ENCODE data around the gene SLC6A9.

SLC6A9 gene

DNA sequence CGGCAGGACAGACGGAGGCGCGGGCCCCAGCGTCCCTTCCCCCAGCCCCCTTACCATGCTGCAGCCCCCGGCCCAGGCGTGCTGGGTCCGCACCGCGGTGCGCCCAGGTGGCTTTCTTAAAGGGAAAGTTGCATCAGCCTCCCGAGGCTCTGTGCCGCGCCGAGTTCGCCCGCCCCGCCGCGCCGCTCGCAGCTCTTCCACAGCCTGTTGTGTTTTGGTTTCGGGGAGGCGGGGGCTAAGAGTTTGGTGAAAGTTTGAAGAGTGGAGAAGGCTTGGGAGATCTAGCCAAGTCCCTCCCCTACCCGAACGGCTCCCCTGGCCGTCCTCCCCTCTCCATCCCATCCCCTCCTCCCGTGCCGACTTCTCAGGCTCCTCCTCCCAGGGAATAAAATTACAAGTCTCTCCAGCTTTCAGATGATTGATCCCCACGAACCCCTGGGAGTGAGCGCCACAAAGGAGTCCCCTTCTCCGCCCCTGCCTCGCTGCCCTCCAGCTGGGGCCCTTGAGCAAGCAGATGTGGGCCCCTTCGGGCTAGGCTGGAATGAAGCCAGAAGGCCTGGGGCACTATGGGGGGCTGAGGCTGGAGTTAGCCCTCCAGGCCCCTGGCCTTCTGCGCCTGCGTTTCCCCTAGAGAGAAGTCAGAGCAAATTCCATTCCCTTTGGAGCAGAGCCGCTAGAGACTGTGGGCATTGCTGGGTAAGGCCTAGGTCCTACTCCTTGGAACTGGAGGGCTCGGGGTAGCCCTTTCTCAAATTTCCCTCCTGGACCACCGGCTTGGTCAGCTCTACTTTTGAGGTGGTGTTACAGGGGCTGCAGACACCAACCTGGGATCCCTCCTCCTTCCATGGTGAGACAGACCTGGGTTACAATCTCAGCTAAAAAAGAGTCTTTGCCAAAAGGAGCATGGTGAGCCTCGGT, at the start of gene SLC6A9:
SLC6A9 (minus strand) TSS at position 211 of the 918 bp plus-strand sequence. CDS start 7,185 bp downstream, outside the sequence.
- Mint-ChIP-seq H3K36me3 (peaks cover 4% of the 10 kb centered on the region), H3K4me1 (peaks cover 25% of the 10 kb centered on the region), H3K9me3 (no peaks in the 10 kb centered on the region), H3K27me3 (no peaks in the 10 kb centered on the region), H3K4me3 (peak within 1 kb of the TSS; percentile 89), H3K27ac (peak within 1 kb of the TSS; percentile 92)

DNA sequence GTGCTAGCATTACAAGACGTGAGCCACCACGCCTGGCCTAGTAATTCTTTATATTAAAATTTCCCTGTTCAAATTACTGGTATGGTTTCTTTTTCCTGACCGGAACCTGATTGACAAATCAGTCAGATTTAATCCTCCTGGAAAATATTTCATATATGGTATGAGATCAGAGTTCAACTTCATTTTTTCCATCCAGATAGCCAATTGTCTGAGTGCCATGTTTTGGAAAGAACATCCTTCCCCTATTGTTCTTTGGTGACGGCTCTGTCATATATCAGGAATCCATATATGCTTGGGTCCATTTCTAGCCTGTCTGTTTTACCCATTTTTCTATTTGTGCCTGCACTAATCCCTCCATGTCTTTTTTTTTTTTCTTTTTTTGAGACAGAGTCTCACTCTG, 48.3 kb upstream of the SLC6A9 start:
- Mint-ChIP-seq H3K27ac (no peak overlapping the region), H3K36me3 (no peaks in the 10 kb centered on the region), H3K27me3 (peaks cover 9% of the 10 kb centered on the region), H3K4me3 (no peak overlapping the region), H3K4me1 (no peaks in the 10 kb centered on the region), H3K9me3 (no peaks in the 10 kb centered on the region)

- Mint-ChIP-seq H3K27ac (no peak overlapping the region), H3K27me3 (peaks cover 6% of the 10 kb centered on the region), H3K4me1 (no peaks in the 10 kb centered on the region), H3K4me3 (no peak overlapping the region), H3K9me3 (no peaks in the 10 kb centered on the region), H3K36me3 (no peaks in the 10 kb centered on the region)
Observed at GRCh38 chr1:44078104-44078503, 46.8 kb upstream of the SLC6A9 start.

GRCh38 chr1:44077421-44077820, 46.2 kb upstream of the SLC6A9 start:
- no peaks in the 10 kb centered on the region for H3K9me3 Mint-ChIP-seq
- no peaks in the 10 kb centered on the region for H3K4me1 Mint-ChIP-seq

GRCh38 chr1:44076066-44076465, 44.8 kb upstream of the SLC6A9 start:
- Mint-ChIP-seq H3K4me1 (peaks cover 3% of the 10 kb centered on the region), H3K27me3 (peaks cover 5% of the 10 kb centered on the region), H3K36me3 (peaks cover 2% of the 10 kb centered on the region), H3K4me3 (no peak overlapping the region), H3K27ac (no peak overlapping the region), H3K9me3 (no peaks in the 10 kb centered on the region)

More at GRCh38 chr1:44077421-44077820, 46.2 kb upstream of the SLC6A9 start:
- Mint-ChIP-seq H3K36me3 (no peaks in the 10 kb centered on the region), H3K27ac (no peak overlapping the region), H3K27me3 (peaks cover 4% of the 10 kb centered on the region), H3K4me3 (no peak overlapping the region)

- H3K4me3 Mint-ChIP-seq: no peak overlapping the region
- peaks cover 3% of the 10 kb centered on the region for H3K4me1 Mint-ChIP-seq
- H3K27ac Mint-ChIP-seq: no peak overlapping the region
- H3K27me3 Mint-ChIP-seq: peaks cover 10% of the 10 kb centered on the region
- no peaks in the 10 kb centered on the region for H3K9me3 Mint-ChIP-seq
- peaks cover 2% of the 10 kb centered on the region for H3K36me3 Mint-ChIP-seq
Observed at GRCh38 chr1:44074415-44074814, 43.2 kb upstream of the SLC6A9 start.

DNA sequence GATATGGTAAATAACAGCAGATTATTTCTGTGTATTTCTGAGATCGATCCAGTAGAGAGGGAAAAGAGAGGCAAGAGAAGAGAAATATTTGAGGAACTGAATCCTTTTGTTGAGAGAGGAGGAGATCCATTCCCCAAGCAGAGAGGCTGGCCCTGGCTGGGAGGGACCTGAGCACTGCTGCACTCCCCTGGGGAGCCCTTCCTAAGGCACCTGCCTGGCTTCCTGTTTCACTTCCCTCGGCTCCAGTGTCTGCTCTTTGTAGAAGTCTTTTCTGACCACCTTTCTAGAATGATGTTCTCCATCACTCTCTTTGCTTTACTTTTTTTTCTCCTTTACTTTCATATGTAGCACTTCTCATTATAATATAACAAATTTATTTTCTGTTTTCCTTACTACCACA, 42.3 kb upstream of the SLC6A9 start:
- Mint-ChIP-seq H3K27ac (no peak overlapping the region), H3K4me3 (no peak overlapping the region), H3K36me3 (peaks cover 2% of the 10 kb centered on the region), H3K27me3 (peaks cover 13% of the 10 kb centered on the region), H3K4me1 (peaks cover 3% of the 10 kb centered on the region), H3K9me3 (no peaks in the 10 kb centered on the region)

DNA sequence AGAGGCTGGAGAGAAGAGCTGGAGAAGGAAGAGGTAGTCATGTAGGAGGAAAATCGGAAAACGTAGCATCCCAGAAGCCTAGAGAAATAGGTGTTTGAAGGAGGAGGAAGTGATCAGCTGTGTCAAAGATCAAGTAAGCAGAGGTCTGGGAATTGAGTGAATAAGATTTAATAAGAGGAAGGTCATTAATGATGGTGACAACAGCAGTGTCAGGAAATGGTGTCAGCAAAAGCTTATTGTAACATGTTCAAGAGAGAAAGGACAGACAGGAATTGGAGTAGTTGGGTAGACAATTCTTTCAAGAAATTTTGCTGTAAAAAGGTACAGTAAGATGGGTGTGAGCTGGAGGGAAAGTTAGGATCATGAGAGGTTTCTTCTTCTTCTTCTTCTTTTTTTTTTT, 41.6 kb upstream of the SLC6A9 start:
- Mint-ChIP-seq H3K9me3 (no peaks in the 10 kb centered on the region), H3K4me3 (no peak overlapping the region), H3K36me3 (peaks cover 2% of the 10 kb centered on the region), H3K4me1 (peaks cover 3% of the 10 kb centered on the region), H3K27me3 (peaks cover 13% of the 10 kb centered on the region), H3K27ac (no peak overlapping the region)

- H3K4me3 Mint-ChIP-seq: no peak overlapping the region
- H3K36me3 Mint-ChIP-seq: peaks cover 2% of the 10 kb centered on the region
- H3K27me3 Mint-ChIP-seq: peaks cover 16% of the 10 kb centered on the region
- no peaks in the 10 kb centered on the region for H3K9me3 Mint-ChIP-seq
- no peak overlapping the region for H3K27ac Mint-ChIP-seq
- peaks cover 3% of the 10 kb centered on the region for H3K4me1 Mint-ChIP-seq
Observed at GRCh38 chr1:44072204-44072603, 40.9 kb upstream of the SLC6A9 start.

GRCh38 chr1:44071461-44071860, 40.2 kb upstream of the SLC6A9 start:
- peaks cover 2% of the 10 kb centered on the region for H3K36me3 Mint-ChIP-seq
- peaks cover 17% of the 10 kb centered on the region for H3K27me3 Mint-ChIP-seq
- peaks cover 3% of the 10 kb centered on the region for H3K4me1 Mint-ChIP-seq
- no peak overlapping the region for H3K27ac Mint-ChIP-seq
- H3K9me3 Mint-ChIP-seq: no peaks in the 10 kb centered on the region
- H3K4me3 Mint-ChIP-seq: no peak overlapping the region

- no peak overlapping the region for H3K27ac Mint-ChIP-seq
- peaks cover 20% of the 10 kb centered on the region for H3K27me3 Mint-ChIP-seq
- no peaks in the 10 kb centered on the region for H3K9me3 Mint-ChIP-seq
- peaks cover 3% of the 10 kb centered on the region for H3K4me1 Mint-ChIP-seq
- peaks cover 2% of the 10 kb centered on the region for H3K36me3 Mint-ChIP-seq
- H3K4me3 Mint-ChIP-seq: no peak overlapping the region
Observed at GRCh38 chr1:44068442-44068921, 37.2 kb upstream of the SLC6A9 start.

DNA sequence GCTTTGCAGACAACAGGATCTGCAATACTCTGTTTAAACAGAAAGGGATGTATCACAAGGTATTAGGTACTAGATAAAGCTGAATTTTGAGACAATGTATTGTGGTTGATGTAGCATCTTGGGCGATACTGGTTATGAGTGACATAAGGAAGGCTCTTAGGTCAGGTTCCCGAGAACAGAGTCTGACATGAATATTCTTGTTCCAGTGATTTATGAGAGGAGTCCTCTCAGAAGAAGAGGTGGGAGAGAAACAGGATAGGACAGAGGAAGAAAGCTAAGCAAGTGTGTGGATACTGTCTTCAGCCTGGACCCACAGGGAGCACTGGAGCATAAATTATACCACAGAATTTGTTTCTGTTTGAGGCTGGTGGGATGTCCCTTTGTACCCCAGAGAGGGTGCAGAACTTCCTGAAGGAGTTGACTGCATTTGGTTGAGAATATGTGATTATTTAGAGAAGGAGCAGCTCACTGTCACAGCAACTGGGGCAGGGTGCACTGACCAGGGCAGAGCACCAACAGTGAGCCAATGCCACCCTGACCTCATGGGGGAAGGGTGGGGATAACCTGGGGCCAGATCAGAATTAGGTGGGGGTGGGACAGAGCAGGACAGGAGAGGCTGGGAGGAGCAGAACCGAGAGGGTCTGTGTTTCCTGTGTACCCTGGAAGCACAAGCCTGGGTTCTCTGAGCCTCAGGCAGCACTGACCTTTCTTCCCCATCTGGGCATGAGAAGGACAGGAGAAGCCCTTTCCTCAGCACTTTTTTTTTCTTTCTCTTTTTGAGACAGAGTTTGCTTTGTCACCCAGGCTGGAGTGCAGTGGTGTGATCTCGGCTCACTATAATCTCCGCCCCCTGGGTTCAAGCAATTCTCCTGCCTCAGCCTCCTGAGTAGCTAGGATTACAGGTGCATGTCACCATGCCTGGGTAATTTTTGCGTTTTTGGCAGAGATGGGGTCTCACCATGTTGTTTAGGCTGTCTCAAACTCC, 36.3 kb upstream of the SLC6A9 start:
- Mint-ChIP-seq H3K27me3 (peaks cover 20% of the 10 kb centered on the region), H3K36me3 (peaks cover 2% of the 10 kb centered on the region), H3K27ac (no peak overlapping the region), H3K9me3 (no peaks in the 10 kb centered on the region), H3K4me3 (no peak overlapping the region), H3K4me1 (peaks cover 3% of the 10 kb centered on the region)

GRCh38 chr1:44062656-44063179, 31.5 kb upstream of the SLC6A9 start:
- no peaks in the 10 kb centered on the region for H3K9me3 Mint-ChIP-seq
- H3K27me3 Mint-ChIP-seq: peaks cover 8% of the 10 kb centered on the region
- H3K27ac Mint-ChIP-seq: no peak overlapping the region
- no peak overlapping the region for H3K4me3 Mint-ChIP-seq
- no peaks in the 10 kb centered on the region for H3K36me3 Mint-ChIP-seq
- no peaks in the 10 kb centered on the region for H3K4me1 Mint-ChIP-seq

DNA sequence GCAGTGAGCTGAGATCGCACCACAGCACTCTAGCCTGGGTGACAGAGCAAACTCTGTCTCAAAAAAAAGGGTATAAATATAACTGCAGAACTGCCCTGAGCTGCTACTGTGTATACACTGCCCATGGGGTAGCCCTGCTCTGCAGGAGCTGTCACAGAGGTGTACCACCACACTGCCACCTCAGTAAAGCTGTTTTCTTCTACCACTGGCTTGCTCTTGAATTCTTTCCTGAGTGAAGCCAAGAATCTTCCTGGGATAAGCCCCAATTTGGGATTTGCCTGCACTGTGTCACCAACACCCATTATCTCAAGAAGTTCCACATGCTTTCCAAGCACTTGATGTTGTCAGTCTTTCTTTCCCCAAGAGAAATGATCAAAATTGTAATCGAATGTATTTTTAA, 30.6 kb upstream of the SLC6A9 start:
- no peaks in the 10 kb centered on the region for H3K36me3 Mint-ChIP-seq
- H3K4me3 Mint-ChIP-seq: no peak overlapping the region
- peaks cover 4% of the 10 kb centered on the region for H3K27me3 Mint-ChIP-seq
- no peak overlapping the region for H3K27ac Mint-ChIP-seq
- H3K9me3 Mint-ChIP-seq: no peaks in the 10 kb centered on the region
- H3K4me1 Mint-ChIP-seq: no peaks in the 10 kb centered on the region

- no peaks in the 10 kb centered on the region for H3K9me3 Mint-ChIP-seq
Observed at GRCh38 chr1:44060830-44061267, 29.6 kb upstream of the SLC6A9 start.

More at GRCh38 chr1:44060830-44061267, 29.6 kb upstream of the SLC6A9 start:
- Mint-ChIP-seq H3K27me3 (peaks cover 4% of the 10 kb centered on the region), H3K36me3 (no peaks in the 10 kb centered on the region), H3K4me1 (no peaks in the 10 kb centered on the region), H3K4me3 (no peak overlapping the region), H3K27ac (no peak overlapping the region)
